NCI-H748 treated with DMSO at 0.1 percent for 48 hours (cell line): Measurements from ENCODE around the gene PIN1.
"Not testable (repeated sequence)": the region's sequence is repeated elsewhere in the genome, so short reads cannot be mapped to it uniquely, and the experiment has no call there.

Source experiments
- DNase-seq: peaks from one replicate; lab custom pipeline; 2025; lab: John Stamatoyannopoulos, UW

PIN1 gene

DNA sequence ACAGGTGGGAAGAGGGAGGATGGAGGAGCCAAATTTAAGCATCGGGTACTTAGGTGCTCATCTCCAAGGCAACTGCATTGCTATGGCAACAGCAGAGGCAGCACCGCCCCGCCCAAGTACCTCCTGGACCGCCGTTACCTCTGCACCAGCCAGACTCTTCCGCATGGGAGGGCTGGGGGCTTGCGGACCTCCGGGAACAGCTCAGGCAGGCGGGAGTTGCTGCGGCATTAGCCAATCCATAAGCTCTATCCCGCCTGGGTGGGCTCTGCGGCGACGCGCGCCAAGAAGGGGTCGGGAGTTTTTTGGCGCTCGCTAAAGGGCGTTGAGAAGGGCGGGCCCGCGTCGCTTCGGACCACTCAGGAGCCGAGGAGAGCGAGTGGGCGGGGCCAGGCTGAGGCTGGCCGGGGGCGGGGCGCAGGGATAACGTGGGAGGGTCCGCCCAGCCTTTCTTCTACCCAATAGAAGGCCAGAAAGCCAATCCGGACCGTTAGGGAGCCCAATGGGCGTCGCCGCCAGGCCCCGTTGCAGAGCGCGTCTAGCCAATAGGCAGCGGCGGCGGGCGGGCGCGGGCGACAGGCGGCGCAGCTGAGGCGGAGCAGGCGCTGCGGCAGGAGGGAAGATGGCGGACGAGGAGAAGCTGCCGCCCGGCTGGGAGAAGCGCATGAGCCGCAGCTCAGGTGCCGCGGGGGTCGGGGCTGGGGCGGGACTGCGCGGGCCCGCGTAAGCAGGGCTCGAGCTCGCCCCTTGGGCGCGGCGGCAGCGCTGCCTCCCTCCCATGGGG, at the start of gene PIN1:
TSS of gene PIN1 (plus strand) at position 593 of the 781 bp plus-strand sequence. CDS start at position 620, 27 bp downstream.
- DNase-seq: peak; percentile 94

- DNase-seq: peak; percentile 89
Observed at GRCh38 chr19:9785367-9786331, 49.5 kb upstream of the PIN1 start.

- DNase-seq: no peak
Observed at GRCh38 chr19:9786342-9786741, 48.8 kb upstream of the PIN1 start.

GRCh38 chr19:9786819-9787218, 48.3 kb upstream of the PIN1 start:
- no peak for DNase-seq

GRCh38 chr19:9788604-9789003, 46.5 kb upstream of the PIN1 start:
- not testable (repeated sequence) for DNase-seq

- DNase-seq: no peak
Observed at GRCh38 chr19:9789066-9789465, 46.1 kb upstream of the PIN1 start.

DNA sequence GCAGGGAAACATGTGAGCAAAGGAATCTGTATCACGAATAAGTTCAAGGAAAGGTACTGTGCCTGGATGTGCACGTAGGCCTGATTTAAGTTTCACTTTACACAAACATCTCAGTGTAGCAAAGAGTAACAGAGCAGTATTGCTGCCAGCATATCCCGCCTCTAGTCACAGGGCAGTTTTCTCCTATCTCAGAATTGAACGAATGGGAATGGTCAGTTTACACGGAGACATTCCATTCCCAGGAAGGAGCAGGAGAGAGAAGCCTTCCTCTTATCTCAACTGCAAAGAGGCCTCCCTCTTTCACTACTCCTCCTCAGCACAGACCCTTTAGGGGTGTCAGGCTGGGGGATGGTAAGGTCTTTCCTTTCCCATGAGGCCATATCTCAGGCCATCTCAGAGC, 45.5 kb upstream of the PIN1 start:
- DNase-seq: not testable (repeated sequence)

DNA sequence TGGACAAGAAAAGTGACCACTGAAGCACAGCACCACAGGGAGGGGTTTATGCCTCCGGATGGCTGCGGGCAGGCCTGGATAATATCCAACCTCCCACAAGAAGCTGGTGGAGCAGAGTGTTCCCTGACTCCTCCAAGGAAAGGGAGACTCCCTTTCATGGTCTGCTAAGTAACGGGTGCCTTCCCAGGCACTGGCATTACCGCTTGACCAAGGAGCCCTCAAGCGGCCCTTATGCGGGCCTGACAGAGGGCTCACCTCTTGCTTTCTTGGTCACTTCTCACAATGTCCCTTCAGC, 44.1 kb upstream of the PIN1 start:
- not testable (repeated sequence) for DNase-seq

DNA sequence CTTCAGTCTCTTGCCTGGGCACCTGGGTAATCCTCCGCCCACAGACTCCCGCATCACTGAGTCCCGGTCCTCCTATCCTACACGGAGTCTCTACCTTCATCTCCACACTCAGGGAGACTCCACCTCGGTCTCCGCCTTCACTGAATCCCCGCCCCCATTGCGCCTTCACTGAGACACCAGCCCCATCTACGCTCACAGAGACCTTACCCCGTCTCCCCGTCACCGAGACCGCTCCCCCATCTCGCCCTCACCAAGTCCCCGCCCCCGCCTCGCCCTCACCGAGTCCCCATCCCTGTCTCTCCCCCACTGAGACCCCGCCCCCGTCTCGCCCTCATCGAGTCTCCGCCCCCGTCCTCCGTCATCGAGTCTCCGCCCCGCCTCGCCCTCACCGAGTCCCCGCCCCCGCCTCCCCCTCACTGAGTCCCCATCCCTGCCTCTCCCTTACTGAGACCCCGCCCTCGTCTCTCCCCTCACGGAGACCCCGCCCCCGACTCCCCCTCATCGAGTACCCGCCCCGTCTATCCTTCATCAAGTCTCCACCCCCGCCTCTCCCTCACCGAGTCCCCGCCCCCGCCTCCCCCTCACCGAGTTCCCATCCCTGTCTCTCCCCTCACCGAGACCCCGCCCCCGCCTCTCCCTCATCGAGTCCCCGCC, 43.4 kb upstream of the PIN1 start:
- peak; percentile 90 for DNase-seq

- DNase-seq: peak; percentile 83
Observed at GRCh38 chr19:9792206-9793070, 42.7 kb upstream of the PIN1 start.

DNA sequence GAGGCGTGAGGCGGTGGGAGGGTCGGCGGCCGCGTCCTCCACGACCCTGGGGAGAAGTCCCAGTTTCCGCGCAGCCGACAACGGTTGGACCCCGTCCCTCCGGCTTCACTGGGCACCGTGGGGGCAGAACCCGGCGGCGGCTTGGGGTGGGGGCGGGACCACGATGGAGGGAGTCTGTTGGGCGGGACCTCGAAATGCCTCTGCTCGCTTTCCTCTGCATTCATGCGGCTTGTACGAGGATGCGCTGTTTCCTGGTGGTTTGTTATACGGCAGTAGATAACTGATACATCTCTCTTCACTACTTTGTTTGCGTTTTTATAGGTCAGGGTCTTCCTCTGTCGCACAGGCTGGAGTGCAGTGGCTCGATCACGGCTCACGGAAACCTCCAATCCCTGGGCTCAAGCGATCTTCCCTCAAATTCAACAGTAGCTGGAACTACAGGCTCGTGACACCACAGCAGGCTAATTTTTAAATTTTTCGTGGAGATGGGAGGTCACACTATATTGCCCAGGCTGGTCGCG, 42.0 kb upstream of the PIN1 start:
- no peak for DNase-seq

DNA sequence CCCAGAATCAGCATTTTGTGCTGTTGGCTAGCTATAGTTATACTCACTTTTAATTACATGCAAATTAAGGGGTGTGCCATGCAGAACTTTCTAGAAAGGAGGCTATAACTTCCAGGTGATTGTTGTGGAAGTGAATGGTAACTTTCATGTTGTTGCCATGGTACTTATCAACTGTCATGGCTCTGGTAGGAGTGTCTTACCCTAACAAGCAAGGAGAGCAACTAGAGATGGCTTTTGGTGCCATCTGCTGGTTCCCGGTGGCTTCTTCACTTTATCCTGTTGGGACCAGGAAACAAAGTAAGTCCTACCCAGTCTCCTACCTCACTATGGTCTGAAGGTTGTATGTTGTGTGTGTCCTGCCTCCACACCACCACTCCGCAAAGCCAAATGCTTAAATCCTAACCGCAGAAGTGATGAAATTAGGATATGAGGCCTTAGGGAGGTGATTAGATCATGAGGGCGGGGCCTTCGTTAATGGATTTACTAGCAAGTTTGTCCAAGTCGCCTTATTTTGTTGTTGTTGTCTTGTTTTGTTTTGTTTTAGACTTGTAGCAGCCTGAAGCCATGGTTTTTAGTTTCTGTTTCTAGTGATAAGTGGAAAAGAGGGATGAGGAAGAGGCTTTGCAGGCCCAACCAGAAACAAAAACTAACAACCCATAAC, 38.9 kb upstream of the PIN1 start:
- DNase-seq: peak; percentile 53

DNA sequence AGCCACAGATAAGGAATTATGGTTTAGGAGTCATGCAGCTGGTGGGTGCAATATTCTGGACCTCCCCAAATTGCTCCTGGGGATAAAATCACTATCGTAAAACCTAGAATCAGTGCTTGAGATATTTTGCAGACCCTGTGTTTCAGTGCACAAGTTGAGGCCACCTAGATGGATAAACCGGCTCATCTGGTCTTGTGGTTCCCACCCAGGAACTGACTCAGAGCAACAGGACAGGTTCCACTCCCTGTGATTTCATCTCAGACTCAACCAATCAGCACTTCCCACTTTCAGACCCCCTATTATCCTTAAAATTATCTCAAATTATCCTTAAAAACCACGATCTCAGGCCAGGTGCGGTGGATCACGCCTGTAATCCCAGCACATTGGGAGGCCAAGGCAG, 37.2 kb upstream of the PIN1 start:
- DNase-seq: no peak

GRCh38 chr19:9799162-9799561, 36.0 kb upstream of the PIN1 start:
- DNase-seq: no peak

DNA sequence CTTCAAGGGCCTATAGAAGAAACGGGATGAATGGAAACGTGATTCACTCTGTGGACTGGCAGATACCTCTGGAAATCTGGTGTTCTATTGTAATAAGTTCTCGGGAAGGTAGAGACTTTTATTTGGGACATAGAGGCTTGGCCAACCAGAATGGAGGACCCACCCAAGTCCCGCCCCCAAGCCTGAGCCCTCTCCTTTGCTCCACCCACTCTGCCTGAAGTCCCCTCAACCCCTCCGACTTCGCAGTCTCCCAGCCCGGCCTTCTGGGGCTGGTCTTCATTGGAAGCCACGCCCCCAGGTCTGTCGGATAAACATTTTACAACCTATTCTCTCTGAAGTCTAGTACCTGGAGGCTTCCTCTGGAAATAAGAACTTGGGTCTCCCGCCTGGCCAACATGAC, 33.1 kb upstream of the PIN1 start:
- DNase-seq: no peak

DNA sequence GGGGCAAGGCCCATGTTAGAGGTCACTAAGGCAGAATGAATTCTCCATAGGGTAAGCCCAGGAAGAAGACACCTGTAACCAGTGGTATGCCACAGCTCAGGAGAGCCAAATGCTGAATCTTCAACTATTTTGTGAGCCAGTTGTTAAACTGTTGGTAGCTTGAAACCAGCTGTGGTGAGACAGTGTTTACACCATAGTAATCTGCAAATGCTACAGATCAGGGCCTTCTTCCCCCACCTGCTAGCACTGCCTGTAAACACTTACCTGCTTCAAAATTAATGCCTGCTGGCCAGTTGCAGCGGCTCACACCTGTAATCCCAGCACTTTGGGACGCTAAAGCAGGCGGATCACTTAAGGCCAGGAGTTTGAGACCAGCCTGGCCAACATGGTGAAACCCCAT, 28.3 kb upstream of the PIN1 start:
- DNase-seq: no peak

DNA sequence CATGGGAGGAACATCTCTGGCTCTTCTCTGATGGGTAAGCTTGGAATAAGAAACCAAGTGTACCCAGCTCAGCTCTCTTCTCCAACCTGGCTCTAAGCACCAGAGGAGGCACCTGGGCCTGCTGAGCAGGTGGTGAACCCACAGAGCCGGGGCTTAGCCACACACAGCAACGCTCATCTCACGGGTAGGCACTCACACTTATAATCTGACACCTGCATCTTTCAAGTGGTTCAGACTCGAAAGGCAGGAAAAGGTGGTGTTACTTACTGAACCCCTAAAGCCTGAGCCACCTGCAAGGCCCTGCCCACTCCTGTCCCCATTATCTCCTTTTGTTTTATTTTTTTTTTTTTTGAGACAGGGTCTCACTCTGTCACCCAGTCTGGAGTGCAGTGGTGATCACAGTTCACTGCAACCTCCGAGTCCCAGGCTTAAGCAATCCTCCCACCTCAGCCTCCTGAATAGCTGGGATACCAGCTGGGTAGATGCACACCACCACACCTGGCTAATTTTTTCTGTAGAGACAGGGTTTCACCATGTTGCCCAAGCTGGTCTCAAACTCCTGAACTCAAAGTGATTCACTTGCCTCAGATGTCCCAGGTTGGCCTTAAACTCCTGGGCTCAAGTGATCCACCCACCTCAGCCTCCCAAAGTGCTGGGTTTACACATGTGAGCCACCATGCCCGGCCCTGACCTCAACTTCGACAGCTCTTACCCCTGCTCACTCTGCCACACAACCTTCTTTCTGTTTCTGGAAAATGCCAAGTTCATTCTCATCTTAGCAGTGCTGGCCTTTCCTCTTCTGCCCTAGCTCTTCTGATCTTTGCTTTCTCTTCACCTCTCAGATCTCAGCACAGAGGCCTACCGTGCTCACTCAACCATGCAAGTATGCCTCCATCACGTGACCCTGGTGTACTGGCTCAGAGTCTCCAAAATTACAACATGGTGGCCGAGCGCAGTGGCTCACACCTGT, 26.0 kb upstream of the PIN1 start:
- no peak for DNase-seq

DNA sequence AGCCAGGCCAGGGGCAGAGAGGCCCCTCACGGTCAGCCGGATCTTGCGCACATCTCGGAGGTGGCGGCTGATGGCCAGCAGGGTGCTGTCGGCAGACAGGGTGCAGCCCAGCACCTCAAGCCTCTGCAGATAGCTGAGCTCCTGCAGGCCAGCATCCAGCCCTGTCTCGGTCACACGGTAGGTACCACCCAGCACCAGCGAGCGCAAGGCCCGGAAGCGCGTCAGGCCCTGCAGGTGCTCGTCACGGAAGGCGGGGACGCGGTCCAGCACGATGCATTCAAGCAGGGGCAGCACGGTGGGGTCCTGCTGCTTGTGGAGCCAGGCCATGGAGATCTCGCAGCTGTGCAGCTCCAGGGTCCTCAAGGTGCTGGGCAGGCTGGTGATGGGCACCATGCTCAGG, 24.0 kb upstream of the PIN1 start:
- no peak for DNase-seq

GRCh38 chr19:9818175-9818733, 16.9 kb upstream of the PIN1 start:
- DNase-seq: no peak
